ENCODE results near the gene NPC1. TPM values are rescaled to one million over a fixed set of nuclear protein-coding genes. Genes with fewer than 3 reads are reported as not detected.

The NPC1 gene
- total and polyA plus RNA-seq, 4 donors = 9.5 to 46.7 (median 27.3) TPM

DNA sequence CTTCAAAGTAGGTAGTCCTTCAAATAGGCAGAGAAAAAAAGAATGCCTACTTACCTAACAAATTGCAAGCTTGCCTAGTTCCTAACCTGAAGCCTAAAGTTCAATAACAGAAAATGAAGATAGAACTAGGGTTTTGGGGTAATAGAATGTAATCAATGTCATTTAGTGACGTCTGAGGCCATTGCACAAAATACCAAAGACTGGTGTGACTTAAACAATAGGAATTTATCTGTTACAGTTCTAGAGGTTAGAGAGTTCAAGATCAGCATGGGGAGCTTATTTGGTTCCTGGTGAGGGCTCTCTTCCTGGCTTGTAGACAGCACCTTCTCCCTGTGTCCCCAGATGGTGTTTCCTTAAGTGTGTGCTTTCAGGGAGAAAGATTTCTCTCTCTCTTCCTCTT lies 4.7 kb upstream of the NPC1 start:
- Histone ChIP-seq H3K4me3 (ENCODE audit: low read depth in 1 of 3, low read length in 3 of 3) (no peak overlapping the region), H3K27me3 (ENCODE audit: control insufficient read depth in 4 of 4, insufficient read depth in 4 of 4, low read length in 3 of 4) (no peaks in the 10 kb centered on the region), H3K9ac (ENCODE audit: low read depth in 1 of 2, low read length in 2 of 2) (no peak overlapping the region), H3K4me1 (ENCODE audit: control insufficient read depth in 4 of 4, insufficient read depth in 4 of 4, low read length in 3 of 4) (peaks cover 0 to 6% (median 3%) of the 10 kb centered on the region in 4 donors), H3K36me3 (ENCODE audit: control insufficient read depth in 4 of 4, insufficient read depth in 3 of 4, low read depth in 1 of 4, low read length in 3 of 4) (no peaks in the 10 kb centered on the region), H3K9me3 (ENCODE audit: control insufficient read depth in 4 of 4, low read length in 3 of 4) (no peaks in the 10 kb centered on the region), H3K27ac (ENCODE audit: low read depth in 1 of 2, low read length in 2 of 2) (no peak overlapping the region)
- no peak for DNase-seq (ENCODE audit: low spot score)
- TF ChIP-seq, protein P1, sequence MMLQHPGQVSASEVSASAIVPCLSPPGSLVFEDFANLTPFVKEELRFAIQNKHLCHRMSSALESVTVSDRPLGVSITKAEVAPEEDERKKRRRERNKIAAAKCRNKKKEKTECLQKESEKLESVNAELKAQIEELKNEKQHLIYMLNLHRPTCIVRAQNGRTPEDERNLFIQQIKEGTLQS (IDR thresholded peaks at IDR 0.05) = no peak
- no peak for TF ChIP-seq NR2F2 (IDR thresholded peaks at IDR 0.05)
- no peak for TF ChIP-seq RXRA (IDR thresholded peaks at IDR 0.05)
- TF ChIP-seq TAF1 (conservative IDR thresholded peaks at IDR 0.05) = no peak
- TF ChIP-seq, protein P2, sequence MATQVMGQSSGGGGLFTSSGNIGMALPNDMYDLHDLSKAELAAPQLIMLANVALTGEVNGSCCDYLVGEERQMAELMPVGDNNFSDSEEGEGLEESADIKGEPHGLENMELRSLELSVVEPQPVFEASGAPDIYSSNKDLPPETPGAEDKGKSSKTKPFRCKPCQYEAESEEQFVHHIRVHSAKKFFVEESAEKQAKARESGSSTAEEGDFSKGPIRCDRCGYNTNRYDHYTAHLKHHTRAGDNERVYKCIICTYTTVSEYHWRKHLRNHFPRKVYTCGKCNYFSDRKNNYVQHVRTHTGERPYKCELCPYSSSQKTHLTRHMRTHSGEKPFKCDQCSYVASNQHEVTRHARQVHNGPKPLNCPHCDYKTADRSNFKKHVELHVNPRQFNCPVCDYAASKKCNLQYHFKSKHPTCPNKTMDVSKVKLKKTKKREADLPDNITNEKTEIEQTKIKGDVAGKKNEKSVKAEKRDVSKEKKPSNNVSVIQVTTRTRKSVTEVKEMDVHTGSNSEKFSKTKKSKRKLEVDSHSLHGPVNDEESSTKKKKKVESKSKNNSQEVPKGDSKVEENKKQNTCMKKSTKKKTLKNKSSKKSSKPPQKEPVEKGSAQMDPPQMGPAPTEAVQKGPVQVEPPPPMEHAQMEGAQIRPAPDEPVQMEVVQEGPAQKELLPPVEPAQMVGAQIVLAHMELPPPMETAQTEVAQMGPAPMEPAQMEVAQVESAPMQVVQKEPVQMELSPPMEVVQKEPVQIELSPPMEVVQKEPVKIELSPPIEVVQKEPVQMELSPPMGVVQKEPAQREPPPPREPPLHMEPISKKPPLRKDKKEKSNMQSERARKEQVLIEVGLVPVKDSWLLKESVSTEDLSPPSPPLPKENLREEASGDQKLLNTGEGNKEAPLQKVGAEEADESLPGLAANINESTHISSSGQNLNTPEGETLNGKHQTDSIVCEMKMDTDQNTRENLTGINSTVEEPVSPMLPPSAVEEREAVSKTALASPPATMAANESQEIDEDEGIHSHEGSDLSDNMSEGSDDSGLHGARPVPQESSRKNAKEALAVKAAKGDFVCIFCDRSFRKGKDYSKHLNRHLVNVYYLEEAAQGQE (IDR thresholded peaks at IDR 0.05) = no peak
- TF ChIP-seq MAX (IDR thresholded peaks at IDR 0.05) = no peak
- TF ChIP-seq FOXA2 (IDR thresholded peaks at IDR 0.05) = no peak
- no peak for TF ChIP-seq CTCF (IDR thresholded peaks at IDR 0.05; ENCODE audit: low read depth, low read length, missing input control)
- TF ChIP-seq ZBTB33 (IDR thresholded peaks at IDR 0.05) = no peak
- no peak for TF ChIP-seq SP1 (IDR thresholded peaks at IDR 0.05)
- WGBS = 1% methylated on average over 1 of the region's 1 CpG

DNA sequence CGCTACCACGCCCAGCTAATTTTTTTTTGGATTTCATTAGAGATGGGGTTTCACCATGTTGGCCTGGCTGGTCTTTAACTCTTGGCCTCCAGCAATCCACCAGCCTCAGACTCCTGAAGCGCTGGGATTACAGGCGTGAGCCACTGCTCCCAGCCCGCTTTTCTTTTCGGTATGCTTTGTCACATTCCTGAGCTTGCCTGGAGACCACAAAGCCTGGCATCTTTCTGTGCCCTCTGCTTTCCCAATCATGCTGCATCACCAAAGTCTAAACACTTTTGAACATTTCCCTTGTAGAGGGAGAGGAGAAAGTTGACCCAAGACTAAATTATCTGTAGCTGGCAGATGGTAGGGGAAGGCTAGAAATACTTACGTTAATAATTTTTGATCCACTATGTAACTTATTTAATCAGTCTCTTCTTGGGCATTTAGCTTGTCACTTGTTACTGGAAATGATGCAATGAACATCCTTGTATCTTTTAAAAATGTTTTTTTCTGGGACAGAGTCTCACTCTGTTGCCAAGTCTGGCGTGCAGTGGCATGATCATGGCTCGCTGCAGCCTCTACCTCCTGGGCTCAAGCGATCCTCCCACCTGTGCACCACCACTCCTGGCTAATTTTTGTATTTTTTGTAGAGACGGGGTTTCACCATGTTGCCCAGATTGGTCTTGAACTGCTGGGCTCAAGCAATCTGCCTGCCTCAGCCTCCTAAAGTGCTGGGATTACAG lies 2.7 kb upstream of the NPC1 start:
- 93% methylated on average over 11 of the region's 11 CpGs for WGBS
- no peak for DNase-seq (ENCODE audit: low spot score)
- H3K4me1 ChIP-seq (ENCODE audit: control insufficient read depth in 4 of 4, insufficient read depth in 4 of 4, low read length in 3 of 4) = peaks cover 0 to 21% (median 10%) of the 10 kb centered on the region in 4 donors
- H3K36me3 ChIP-seq (ENCODE audit: control insufficient read depth in 4 of 4, insufficient read depth in 3 of 4, low read depth in 1 of 4, low read length in 3 of 4) = no peaks in the 10 kb centered on the region
- no peaks in the 10 kb centered on the region for H3K27me3 ChIP-seq (ENCODE audit: control insufficient read depth in 4 of 4, insufficient read depth in 4 of 4, low read length in 3 of 4)
- H3K9me3 ChIP-seq (ENCODE audit: control insufficient read depth in 4 of 4, low read length in 3 of 4) = no peaks in the 10 kb centered on the region
- no peak overlapping the region for H3K27ac ChIP-seq (ENCODE audit: low read depth in 1 of 2, low read length in 2 of 2)
- H3K4me3 ChIP-seq (ENCODE audit: low read depth in 1 of 3, low read length in 3 of 3) = no peak overlapping the region
- H3K9ac ChIP-seq (ENCODE audit: low read depth in 1 of 2, low read length in 2 of 2) = no peak overlapping the region
- TF ChIP-seq RAD21 (IDR thresholded peaks at IDR 0.05) (no peak), MAX (IDR thresholded peaks at IDR 0.05) (no peak), HNF4G (IDR thresholded peaks at IDR 0.05) (no peak), TAF1 (conservative IDR thresholded peaks at IDR 0.05) (no peak), FOXA2 (IDR thresholded peaks at IDR 0.05) (no peak), GABPA (IDR thresholded peaks at IDR 0.05 in 1 of 2, conservative IDR thresholded peaks at IDR 0.05 in 1 of 2) (no peak), ZBTB33 (IDR thresholded peaks at IDR 0.05) (no peak), EGR1 (IDR thresholded peaks at IDR 0.05; ENCODE audit: low read depth in 2 of 2) (no peak), JUND (IDR thresholded peaks at IDR 0.05) (no peak), HNF4A (conservative IDR thresholded peaks at IDR 0.05) (no peak)
- TF ChIP-seq, protein P1 (IDR thresholded peaks at IDR 0.05) = no peak
- TF ChIP-seq, protein P2 (IDR thresholded peaks at IDR 0.05) = no peak

Measured in liver (tissue), 9 donors.